G401 (cell line): Measurements from ENCODE around the gene POU2F3. TPM values are rescaled to one million over a fixed set of nuclear protein-coding genes. Genes with fewer than 3 reads are reported as not detected.

ENCODE experiments used
- DNase-seq: peaks from one replicate; pipeline ENCODE4 v3.0.0-alpha.2; 2015; ENCODE audit warnings: low spot score
- in situ Hi-C: cut with HindIII; loops from 2 replicates; pipeline ENCODE4 v1.10.0; 2016; ENCODE audit warnings: low sequenced_read_pairs, mixed read lengths
- total RNA-seq: library from RNA; depleted of rRNA; stranded (reverse); fragments of >200 nt; shearing (Covaris generic); gene quantifications from 2 replicates; pipeline ENCODE4 v1.2.3, GENCODE V29; 2014

Gene POU2F3
- total RNA-seq, 1 experiment from 2014 or later, result not detected

- no peak for DNase-seq
- in situ Hi-C loops, result no loop called here
These were observed 62.3 kb downstream of the POU2F3 start for GRCh38 chr11:120302001-120302805.

- peak; percentile 61 for DNase-seq
- in situ Hi-C loops, result no loop called here
These were observed 63.2 kb downstream of the POU2F3 start for GRCh38 chr11:120303004-120303637.

GRCh38 chr11:120304526-120304925, 64.6 kb downstream of the POU2F3 start:
- DNase-seq, result no peak
- in situ Hi-C loops, result no loop called here

- no peak for DNase-seq
- in situ Hi-C loops, result no loop called here
These were observed 65.3 kb downstream of the POU2F3 start for GRCh38 chr11:120305286-120305685.

GRCh38 chr11:120306519-120307242, 66.7 kb downstream of the POU2F3 start:
- in situ Hi-C loops, result no loop called here
- DNase-seq, result no peak

- in situ Hi-C loops, result no loop called here
- no peak for DNase-seq
These were observed 67.5 kb downstream of the POU2F3 start for GRCh38 chr11:120307476-120307875.

- no peak for DNase-seq
- in situ Hi-C loops, result no loop called here
These were observed 68.1 kb downstream of the POU2F3 start for GRCh38 chr11:120308081-120308480.

GRCh38 chr11:120310870-120311269, 70.9 kb downstream of the POU2F3 start:
- in situ Hi-C loops, result no loop called here
- no peak for DNase-seq

- no peak for DNase-seq
- in situ Hi-C loops, result no loop called here
These were observed 74.9 kb downstream of the POU2F3 start for GRCh38 chr11:120314861-120315260.

GRCh38 chr11:120316880-120317688, 77.1 kb downstream of the POU2F3 start:
- in situ Hi-C loops, result no loop called here
- no peak for DNase-seq

- in situ Hi-C loops, result no loop called here
- no peak for DNase-seq
These were observed 77.9 kb downstream of the POU2F3 start for GRCh38 chr11:120317689-120318480.

- in situ Hi-C loops, result no loop called here
These were observed 79.0 kb downstream of the POU2F3 start for GRCh38 chr11:120318906-120319305.

GRCh38 chr11:120324932-120325810, 85.2 kb downstream of the POU2F3 start, which contains the start of gene TLCD5:
Gene TLCD5, plus strand, starts transcription at chr11:120325299. Its CDS starts 2,143 bp downstream, at chr11:120327442.
- in situ Hi-C loops, result no loop called here

More at GRCh38 chr11:120318906-120319305, 79.0 kb downstream of the POU2F3 start:
- DNase-seq, result no peak

GRCh38 chr11:120326228-120326627, 86.3 kb downstream of the POU2F3 start:
- DNase-seq, result no peak
- in situ Hi-C loops, result no loop called here

More at GRCh38 chr11:120324932-120325810, 85.2 kb downstream of the POU2F3 start, which contains the start of gene TLCD5:
- DNase-seq, result peak; percentile 74

GRCh38 chr11:120326845-120327281, 86.9 kb downstream of the POU2F3 start:
- peak; percentile 37 for DNase-seq

GRCh38 chr11:120327311-120327710, 87.4 kb downstream of the POU2F3 start:
- DNase-seq, result peak; percentile 57
- in situ Hi-C loops, result no loop called here

More at GRCh38 chr11:120326845-120327281, 86.9 kb downstream of the POU2F3 start:
- in situ Hi-C loops, result no loop called here

- in situ Hi-C loops, result no loop called here
- no peak for DNase-seq
These were observed 89.6 kb downstream of the POU2F3 start for GRCh38 chr11:120329556-120329955.
